ENCODE measurements around the gene FBXO36.
"Not testable (repeated sequence)": the region's sequence is repeated elsewhere in the genome, so short reads cannot be mapped to it uniquely, and the experiment has no call there.

FBXO36 gene

DNA sequence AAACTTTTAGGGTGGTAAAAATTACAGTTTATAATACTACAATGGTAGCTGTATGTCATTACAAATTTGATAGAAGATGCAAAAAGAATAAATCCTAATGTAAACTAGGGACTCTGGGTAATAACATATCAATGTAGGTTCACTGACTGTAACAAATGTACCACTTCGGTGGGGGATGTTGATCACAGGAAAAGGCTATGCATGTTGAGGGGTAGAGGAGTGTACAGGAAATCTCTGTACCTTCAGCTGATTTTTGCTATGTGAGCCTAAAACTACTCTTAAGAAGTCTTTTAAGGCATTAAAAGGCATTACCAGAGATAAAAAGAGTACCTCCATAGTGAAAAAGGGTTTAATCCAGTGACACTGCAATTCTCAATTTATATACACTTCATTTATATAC, 25.4 kb upstream of the FBXO36 start:
- Histone ChIP-seq H3K4me1 (ENCODE audit: control insufficient read depth, insufficient read depth, low read depth, low read length) (peaks cover 5% of the 10 kb centered on the region), H2BK12ac (ENCODE audit: low read length in 2 of 2) (no peak overlapping the region), H3K4me2 (ENCODE audit: low read length, poor library complexity, severe bottlenecking) (no peak overlapping the region), H3K18ac (ENCODE audit: low read depth in 1 of 2, low read length in 2 of 2) (no peak overlapping the region), H3K9me3 (ENCODE audit: control insufficient read depth, low read length) (no peaks in the 10 kb centered on the region), H3K36me3 (ENCODE audit: control insufficient read depth in 1 of 2, insufficient read depth in 2 of 2, low read depth in 1 of 2, low read length in 2 of 2) (peaks cover 7 to 21% of the 10 kb centered on the region in 2 experiments), H3K9ac (ENCODE audit: low read length) (no peak overlapping the region), H2BK15ac (ENCODE audit: low read depth, poor library complexity, severe bottlenecking) (no peak overlapping the region), H4K91ac (ENCODE audit: low read length) (no peak overlapping the region), H2BK120ac (ENCODE audit: low read depth, low read length) (no peak overlapping the region), H4K8ac (ENCODE audit: low read length) (no peak overlapping the region), H3K27me3 (ENCODE audit: control insufficient read depth in 1 of 2, insufficient read depth in 1 of 2, low read length in 2 of 2) (no peaks in the 10 kb centered on the region), H3K14ac (ENCODE audit: low read length in 2 of 2) (no peak overlapping the region), H2AFZ (ENCODE audit: low read depth, low read length) (no peak overlapping the region), H2BK5ac (ENCODE audit: low read depth, low read length, poor library complexity, severe bottlenecking) (no peak overlapping the region), H2AK5ac (ENCODE audit: low read length, severe bottlenecking) (no peak overlapping the region), H3K27ac (ENCODE audit: low read length, poor library complexity, severe bottlenecking) (no peak overlapping the region), H3K4me3 (ENCODE audit: insufficient read depth in 1 of 2, low read depth in 1 of 2, low read length in 2 of 2) (no peak overlapping the region), H3K79me1 (replicated peaks; ENCODE audit: low read length, poor library complexity, severe bottlenecking) (peaks cover 1% of the 10 kb centered on the region), H3K23ac (ENCODE audit: low read length in 2 of 2) (no peak overlapping the region), H3K4ac (ENCODE audit: low read depth in 1 of 2, low read length in 2 of 2) (no peak overlapping the region)
- WGBS: 75% methylated on average over 1 of the region's 1 CpG
- no peak for DNase-seq

DNA sequence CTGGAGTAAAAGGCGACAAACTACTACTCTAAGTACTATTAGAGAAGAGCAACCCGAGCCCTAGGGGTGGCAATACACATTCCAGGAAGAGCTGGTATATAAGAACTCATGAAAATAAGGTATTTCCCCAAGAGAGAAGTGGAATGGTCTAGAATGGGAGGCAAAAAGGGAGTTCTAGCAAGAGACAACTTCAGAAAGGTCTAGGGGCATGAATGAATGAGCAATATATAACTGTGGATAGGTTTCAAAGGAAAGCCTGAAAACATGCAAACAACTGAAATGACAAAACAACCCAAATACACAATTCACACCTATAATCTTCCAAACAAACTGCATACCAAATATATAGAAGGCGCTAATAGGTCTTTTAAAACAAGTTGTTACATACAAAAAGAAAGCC, 22.7 kb upstream of the FBXO36 start:
- Histone ChIP-seq H3K14ac (ENCODE audit: low read length in 2 of 2) (no peak overlapping the region), H3K23ac (ENCODE audit: low read length in 2 of 2) (no peak overlapping the region), H2BK12ac (ENCODE audit: low read length in 2 of 2) (no peak overlapping the region), H2BK5ac (ENCODE audit: low read depth, low read length, poor library complexity, severe bottlenecking) (no peak overlapping the region), H3K4ac (ENCODE audit: low read depth in 1 of 2, low read length in 2 of 2) (no peak overlapping the region), H3K4me2 (ENCODE audit: low read length, poor library complexity, severe bottlenecking) (no peak overlapping the region), H3K18ac (ENCODE audit: low read depth in 1 of 2, low read length in 2 of 2) (no peak overlapping the region), H4K8ac (ENCODE audit: low read length) (no peak overlapping the region), H4K91ac (ENCODE audit: low read length) (no peak overlapping the region), H3K36me3 (ENCODE audit: control insufficient read depth in 1 of 2, insufficient read depth in 2 of 2, low read depth in 1 of 2, low read length in 2 of 2) (peaks cover 7 to 34% of the 10 kb centered on the region in 2 experiments), H3K27me3 (ENCODE audit: control insufficient read depth in 1 of 2, insufficient read depth in 1 of 2, low read length in 2 of 2) (no peaks in the 10 kb centered on the region), H3K4me3 (ENCODE audit: insufficient read depth in 1 of 2, low read depth in 1 of 2, low read length in 2 of 2) (no peak overlapping the region), H3K9ac (ENCODE audit: low read length) (no peak overlapping the region), H2BK120ac (ENCODE audit: low read depth, low read length) (no peak overlapping the region), H3K27ac (ENCODE audit: low read length, poor library complexity, severe bottlenecking) (no peak overlapping the region), H2AFZ (ENCODE audit: low read depth, low read length) (no peak overlapping the region), H3K79me1 (replicated peaks; ENCODE audit: low read length, poor library complexity, severe bottlenecking) (no peaks in the 10 kb centered on the region), H2BK15ac (ENCODE audit: low read depth, poor library complexity, severe bottlenecking) (no peak overlapping the region), H3K4me1 (ENCODE audit: control insufficient read depth, insufficient read depth, low read depth, low read length) (peaks cover 5% of the 10 kb centered on the region), H2AK5ac (ENCODE audit: low read length, severe bottlenecking) (no peak overlapping the region), H3K9me3 (ENCODE audit: control insufficient read depth, low read length) (no peaks in the 10 kb centered on the region)
- no peak for DNase-seq
- WGBS: 92% methylated on average over 1 of the region's 3 CpGs

DNA sequence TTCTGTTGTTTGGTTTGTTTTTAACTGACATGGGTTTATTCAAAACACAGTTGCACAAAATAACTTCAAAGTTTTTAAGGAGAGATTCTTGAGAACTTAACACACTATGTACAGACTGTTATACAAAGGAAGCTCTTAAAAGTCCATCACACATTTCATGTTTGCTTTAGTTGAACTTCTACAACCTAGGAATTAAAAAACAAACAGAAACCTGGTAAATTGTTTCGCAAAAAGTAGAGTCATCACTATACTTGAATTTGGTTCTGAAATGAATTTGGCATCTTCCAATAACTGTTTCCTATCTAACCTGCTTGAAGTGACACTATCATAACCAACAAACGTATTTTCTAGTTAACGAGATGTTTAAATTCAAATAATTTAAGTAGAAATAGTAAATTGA, 22.3 kb upstream of the FBXO36 start:
- no peak overlapping the region for H3K9ac ChIP-seq (ENCODE audit: low read length)
- no peak for DNase-seq
- 89% methylated on average over 1 of the region's 3 CpGs for WGBS
- peaks cover 5% of the 10 kb centered on the region for H3K4me1 ChIP-seq (ENCODE audit: control insufficient read depth, insufficient read depth, low read depth, low read length)
- H2BK15ac ChIP-seq (ENCODE audit: low read depth, poor library complexity, severe bottlenecking): no peak overlapping the region
- no peak overlapping the region for H3K4me3 ChIP-seq (ENCODE audit: insufficient read depth in 1 of 2, low read depth in 1 of 2, low read length in 2 of 2)
- no peak overlapping the region for H2BK5ac ChIP-seq (ENCODE audit: low read depth, low read length, poor library complexity, severe bottlenecking)
- no peaks in the 10 kb centered on the region for H3K9me3 ChIP-seq (ENCODE audit: control insufficient read depth, low read length)
- no peak overlapping the region for H2BK120ac ChIP-seq (ENCODE audit: low read depth, low read length)
- H3K4me2 ChIP-seq (ENCODE audit: low read length, poor library complexity, severe bottlenecking): no peak overlapping the region
- H2AK5ac ChIP-seq (ENCODE audit: low read length, severe bottlenecking): no peak overlapping the region
- peaks cover 7 to 37% of the 10 kb centered on the region in 2 experiments for H3K36me3 ChIP-seq (ENCODE audit: control insufficient read depth in 1 of 2, insufficient read depth in 2 of 2, low read depth in 1 of 2, low read length in 2 of 2)
- no peak overlapping the region for H4K91ac ChIP-seq (ENCODE audit: low read length)
- H2AFZ ChIP-seq (ENCODE audit: low read depth, low read length): no peak overlapping the region
- H3K14ac ChIP-seq (ENCODE audit: low read length in 2 of 2): no peak overlapping the region
- H3K79me1 ChIP-seq (replicated peaks; ENCODE audit: low read length, poor library complexity, severe bottlenecking): no peaks in the 10 kb centered on the region
- H3K4ac ChIP-seq (ENCODE audit: low read depth in 1 of 2, low read length in 2 of 2): no peak overlapping the region
- H3K23ac ChIP-seq (ENCODE audit: low read length in 2 of 2): no peak overlapping the region
- H3K27ac ChIP-seq (ENCODE audit: low read length, poor library complexity, severe bottlenecking): no peak overlapping the region
- no peak overlapping the region for H3K18ac ChIP-seq (ENCODE audit: low read depth in 1 of 2, low read length in 2 of 2)
- no peaks in the 10 kb centered on the region for H3K27me3 ChIP-seq (ENCODE audit: control insufficient read depth in 1 of 2, insufficient read depth in 1 of 2, low read length in 2 of 2)
- no peak overlapping the region for H4K8ac ChIP-seq (ENCODE audit: low read length)
- H2BK12ac ChIP-seq (ENCODE audit: low read length in 2 of 2): no peak overlapping the region

DNA sequence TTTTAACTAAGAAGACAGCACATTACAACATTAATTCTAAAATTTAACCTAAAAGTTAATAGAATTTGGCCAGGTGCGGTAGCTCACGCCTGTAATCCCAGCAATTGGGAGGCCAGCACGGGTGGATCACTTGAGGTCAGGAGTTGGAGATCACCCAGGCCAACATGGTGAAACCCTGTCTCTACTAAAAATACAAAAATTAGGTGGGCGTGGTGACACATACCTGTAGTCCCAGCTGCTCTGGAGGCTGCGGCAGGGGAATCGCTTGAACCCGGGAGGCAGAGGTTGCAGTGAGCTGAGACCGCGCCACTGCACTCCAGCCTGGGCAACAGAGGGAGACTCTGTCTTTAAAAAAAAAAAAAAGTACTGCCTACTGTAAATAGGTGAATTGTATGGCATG, 21.8 kb upstream of the FBXO36 start:
- H2BK120ac ChIP-seq (ENCODE audit: low read depth, low read length); H2BK15ac ChIP-seq (ENCODE audit: low read depth, poor library complexity, severe bottlenecking); H3K14ac ChIP-seq (ENCODE audit: low read length in 2 of 2); H3K4me1 ChIP-seq (ENCODE audit: control insufficient read depth, insufficient read depth, low read depth, low read length); H2BK12ac ChIP-seq (ENCODE audit: low read length in 2 of 2); H3K9ac ChIP-seq (ENCODE audit: low read length); H3K27me3 ChIP-seq (ENCODE audit: control insufficient read depth in 1 of 2, insufficient read depth in 1 of 2, low read length in 2 of 2); DNase-seq; H3K4me3 ChIP-seq (ENCODE audit: insufficient read depth in 1 of 2, low read depth in 1 of 2, low read length in 2 of 2); H2AFZ ChIP-seq (ENCODE audit: low read depth, low read length); H2BK5ac ChIP-seq (ENCODE audit: low read depth, low read length, poor library complexity, severe bottlenecking); H4K91ac ChIP-seq (ENCODE audit: low read length); H3K9me3 ChIP-seq (ENCODE audit: control insufficient read depth, low read length); H3K4ac ChIP-seq (ENCODE audit: low read depth in 1 of 2, low read length in 2 of 2); H4K8ac ChIP-seq (ENCODE audit: low read length); H2AK5ac ChIP-seq (ENCODE audit: low read length, severe bottlenecking); H3K79me1 ChIP-seq (replicated peaks; ENCODE audit: low read length, poor library complexity, severe bottlenecking); H3K18ac ChIP-seq (ENCODE audit: low read depth in 1 of 2, low read length in 2 of 2); H3K4me2 ChIP-seq (ENCODE audit: low read length, poor library complexity, severe bottlenecking); H3K23ac ChIP-seq (ENCODE audit: low read length in 2 of 2); H3K27ac ChIP-seq (ENCODE audit: low read length, poor library complexity, severe bottlenecking): not testable (repeated sequence)
- 98% methylated on average over 9 of the region's 9 CpGs for WGBS
- H3K36me3 ChIP-seq (ENCODE audit: control insufficient read depth in 1 of 2, insufficient read depth in 2 of 2, low read depth in 1 of 2, low read length in 2 of 2): peaks cover 7 to 40% of the 10 kb centered on the region in 2 experiments
